ENCODE results near the gene DOK4.

- TF ChIP-seq CTCF (IDR thresholded peaks at IDR 0.05) (no peak), EP300 (IDR thresholded peaks at IDR 0.05) (no peak), POLR2AphosphoS5 (IDR thresholded peaks at IDR 0.05) (no peak), POLR2A (IDR thresholded peaks at IDR 0.05) (no peak)
Observed at GRCh38 chr16:57530522-57531252, 44.4 kb upstream of the DOK4 start.

All from gastroesophageal sphincter (tissue), 3 donors.